Panc1 (cell line): ENCODE results near the gene COL13A1. TPM values are rescaled to one million over a fixed set of nuclear protein-coding genes. Genes with fewer than 3 reads are reported as not detected.

Experiments used
- ATAC-seq: fragments of 200-7000 bp; cut with Tn5 transposase; 2 replicates; pipeline ENCODE4 v1.9.1; 2020; ENCODE audit warnings: mild to moderate bottlenecking, moderate library complexity
- BruUV-seq: library from RNA; stranded (reverse); fragments of 400-500 nt; replicated peaks from 2 replicates; lab custom pipeline; 2021; lab: Mats Ljungman, UMichigan
- CTCF ChIA-PET: fragments of 300-600 bp; sonication (Branson Sonifier 250); formaldehyde crosslinking; loops from one replicate; lab custom pipeline; 2022; ENCODE audit warnings: antibody characterized with exemption; lab: Charles Lee
- POLR2A ChIA-PET: fragments of 300-600 bp; sonication (Branson Sonifier 250); formaldehyde crosslinking; loops from one replicate; lab custom pipeline; 2022; ENCODE audit warnings: antibody characterized with exemption; lab: Charles Lee
- DNase-seq: peaks from one replicate; pipeline ENCODE4 v3.0.0-alpha.2; 2010; ENCODE audit warnings: low read depth, low spot score
- H3K27ac ChIP-seq: 2 replicates; pipeline ENCODE4 v1.5.1; 2011; ENCODE audit warnings: mild to moderate bottlenecking, low read length, inconsistent platforms
- H3K27me3 ChIP-seq: fragments of 200-500 bp; sonication (Bioruptor generic); 2 replicates; pipeline ENCODE4 v1.6.0; 2014; ENCODE audit warnings: low read length, inconsistent platforms; ENCODE audit not compliant: control insufficient read depth, insufficient read depth
- H3K36me3 ChIP-seq: fragments of 200-500 bp; sonication (Bioruptor generic); 2 replicates; pipeline ENCODE4 v1.5.1; 2014; ENCODE audit warnings: inconsistent platforms, mild to moderate bottlenecking, low read length, moderate library complexity; ENCODE audit not compliant: control insufficient read depth, insufficient read depth
- H3K4me1 ChIP-seq: 2 replicates; pipeline ENCODE4 v1.5.1; 2011; ENCODE audit warnings: inconsistent platforms, mild to moderate bottlenecking, low read length, moderate library complexity; ENCODE audit not compliant: control insufficient read depth, insufficient read depth
- H3K4me3 ChIP-seq, 2 experiments: 2 replicates each; pipeline ENCODE4 v1.5.1; 2011 to 2012; ENCODE audit warnings: low read depth in 2 of 2, low read length in 2 of 2, mild to moderate bottlenecking in 2 of 2, inconsistent platforms in 1 of 2, moderate library complexity in 1 of 2
- H3K9me3 ChIP-seq: fragments of 200-500 bp; sonication (Bioruptor generic); 2 replicates; pipeline ENCODE4 v1.5.1; 2014; ENCODE audit warnings: low read depth, mild to moderate bottlenecking, inconsistent platforms, low read length, moderate library complexity; ENCODE audit not compliant: control insufficient read depth, insufficient read depth
- POLR2AphosphoS5 ChIP-seq: IDR thresholded peaks from 2 replicates; pipeline ENCODE4 v1.6.1; 2012; ENCODE audit warnings: mild to moderate bottlenecking, low read depth, low read length, moderate library complexity
- SIN3A ChIP-seq: IDR thresholded peaks from 2 replicates; pipeline ENCODE4 v1.6.1; 2012; ENCODE audit warnings: low read depth, mild to moderate bottlenecking, low read length, moderate library complexity, borderline replicate concordance; ENCODE audit not compliant: insufficient read depth
- TCF7L2 ChIP-seq: IDR thresholded peaks from 2 replicates; pipeline ENCODE4 v1.6.1; 2011; ENCODE audit warnings: mild to moderate bottlenecking, low read depth, low read length, inconsistent platforms
- in situ Hi-C: cut with HindIII; loops from 2 replicates; pipeline ENCODE4 v1.10.0; 2016; ENCODE audit warnings: low sequenced_read_pairs, low pct_unique_long_range_greater_than_20kb
- intact Hi-C: fragments of 100-400 bp; cut with micrococcal nuclease; formaldehyde crosslinking; loops from one replicate; pipeline ENCODE4 v1.10.0; 2022; ENCODE audit not compliant: unreplicated experiment
- total RNA-seq: library from RNA; stranded (reverse); gene quantifications from one replicate; pipeline ENCODE4 v1.2.1, GENCODE V29; 2021; ENCODE audit not compliant: unreplicated experiment
- TF ChIP-seq, protein P1 (sequence below): fragments of 450-650 bp; IDR thresholded peaks from 2 replicates; pipeline ENCODE4 v1.5.1; 2017; ENCODE audit warnings: mild to moderate bottlenecking
- TF ChIP-seq, protein P2 (sequence below), 2 experiments: IDR thresholded peaks; 2 replicates each; pipeline ENCODE4 v1.6.1; 2011 to 2012; ENCODE audit warnings: low read depth in 2 of 2, control low read depth in 1 of 2, low read length in 1 of 2, mild to moderate bottlenecking in 1 of 2, moderate library complexity in 1 of 2; ENCODE audit not compliant: insufficient read depth in 1 of 2

Gene COL13A1
- total RNA-seq, 1 experiment from 2014 or later = 1.0 TPM

DNA sequence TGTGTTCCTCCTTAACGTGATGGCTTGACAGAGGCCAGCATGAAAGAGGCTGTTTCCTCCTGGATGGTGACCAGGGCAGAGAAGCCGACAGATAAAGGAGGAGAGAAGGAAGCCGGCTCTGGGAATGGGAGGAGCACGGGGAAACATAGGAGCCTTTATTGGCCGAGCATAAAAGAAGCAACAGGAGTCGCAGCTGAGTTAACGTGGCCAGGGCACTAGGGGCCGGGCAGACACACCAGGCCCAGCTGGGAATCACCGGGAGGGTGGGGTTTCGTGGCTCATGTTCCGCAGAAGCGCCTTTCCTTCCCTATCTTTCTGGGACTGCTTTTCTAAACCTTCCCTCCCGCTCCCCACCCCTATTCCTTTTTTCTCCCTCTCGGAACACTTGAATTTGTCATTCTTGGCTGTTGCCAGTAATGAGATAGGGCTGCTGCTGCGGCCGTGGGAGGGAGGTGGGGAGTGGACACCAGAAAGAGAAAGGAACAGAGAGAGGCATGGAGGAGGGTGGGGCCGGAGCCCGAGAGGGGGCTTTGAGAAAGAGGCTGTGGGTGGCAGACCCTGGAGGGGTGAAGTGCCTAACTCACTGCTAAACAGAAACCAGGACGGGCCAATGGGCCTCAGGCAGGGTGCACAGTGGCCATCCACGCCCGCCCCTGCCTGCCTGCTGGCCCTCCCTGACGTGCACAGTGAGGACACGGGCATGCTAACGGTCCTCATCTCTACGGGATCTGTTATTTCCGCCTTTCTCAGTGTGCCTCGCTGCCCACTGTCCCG, 65.2 kb downstream of the COL13A1 start:
- TF ChIP-seq SIN3A (no peak), TCF7L2 (no peak), POLR2AphosphoS5 (no peak)
- TF ChIP-seq, protein P1, sequence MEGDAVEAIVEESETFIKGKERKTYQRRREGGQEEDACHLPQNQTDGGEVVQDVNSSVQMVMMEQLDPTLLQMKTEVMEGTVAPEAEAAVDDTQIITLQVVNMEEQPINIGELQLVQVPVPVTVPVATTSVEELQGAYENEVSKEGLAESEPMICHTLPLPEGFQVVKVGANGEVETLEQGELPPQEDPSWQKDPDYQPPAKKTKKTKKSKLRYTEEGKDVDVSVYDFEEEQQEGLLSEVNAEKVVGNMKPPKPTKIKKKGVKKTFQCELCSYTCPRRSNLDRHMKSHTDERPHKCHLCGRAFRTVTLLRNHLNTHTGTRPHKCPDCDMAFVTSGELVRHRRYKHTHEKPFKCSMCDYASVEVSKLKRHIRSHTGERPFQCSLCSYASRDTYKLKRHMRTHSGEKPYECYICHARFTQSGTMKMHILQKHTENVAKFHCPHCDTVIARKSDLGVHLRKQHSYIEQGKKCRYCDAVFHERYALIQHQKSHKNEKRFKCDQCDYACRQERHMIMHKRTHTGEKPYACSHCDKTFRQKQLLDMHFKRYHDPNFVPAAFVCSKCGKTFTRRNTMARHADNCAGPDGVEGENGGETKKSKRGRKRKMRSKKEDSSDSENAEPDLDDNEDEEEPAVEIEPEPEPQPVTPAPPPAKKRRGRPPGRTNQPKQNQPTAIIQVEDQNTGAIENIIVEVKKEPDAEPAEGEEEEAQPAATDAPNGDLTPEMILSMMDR = no peak
- TF ChIP-seq, protein P2, sequence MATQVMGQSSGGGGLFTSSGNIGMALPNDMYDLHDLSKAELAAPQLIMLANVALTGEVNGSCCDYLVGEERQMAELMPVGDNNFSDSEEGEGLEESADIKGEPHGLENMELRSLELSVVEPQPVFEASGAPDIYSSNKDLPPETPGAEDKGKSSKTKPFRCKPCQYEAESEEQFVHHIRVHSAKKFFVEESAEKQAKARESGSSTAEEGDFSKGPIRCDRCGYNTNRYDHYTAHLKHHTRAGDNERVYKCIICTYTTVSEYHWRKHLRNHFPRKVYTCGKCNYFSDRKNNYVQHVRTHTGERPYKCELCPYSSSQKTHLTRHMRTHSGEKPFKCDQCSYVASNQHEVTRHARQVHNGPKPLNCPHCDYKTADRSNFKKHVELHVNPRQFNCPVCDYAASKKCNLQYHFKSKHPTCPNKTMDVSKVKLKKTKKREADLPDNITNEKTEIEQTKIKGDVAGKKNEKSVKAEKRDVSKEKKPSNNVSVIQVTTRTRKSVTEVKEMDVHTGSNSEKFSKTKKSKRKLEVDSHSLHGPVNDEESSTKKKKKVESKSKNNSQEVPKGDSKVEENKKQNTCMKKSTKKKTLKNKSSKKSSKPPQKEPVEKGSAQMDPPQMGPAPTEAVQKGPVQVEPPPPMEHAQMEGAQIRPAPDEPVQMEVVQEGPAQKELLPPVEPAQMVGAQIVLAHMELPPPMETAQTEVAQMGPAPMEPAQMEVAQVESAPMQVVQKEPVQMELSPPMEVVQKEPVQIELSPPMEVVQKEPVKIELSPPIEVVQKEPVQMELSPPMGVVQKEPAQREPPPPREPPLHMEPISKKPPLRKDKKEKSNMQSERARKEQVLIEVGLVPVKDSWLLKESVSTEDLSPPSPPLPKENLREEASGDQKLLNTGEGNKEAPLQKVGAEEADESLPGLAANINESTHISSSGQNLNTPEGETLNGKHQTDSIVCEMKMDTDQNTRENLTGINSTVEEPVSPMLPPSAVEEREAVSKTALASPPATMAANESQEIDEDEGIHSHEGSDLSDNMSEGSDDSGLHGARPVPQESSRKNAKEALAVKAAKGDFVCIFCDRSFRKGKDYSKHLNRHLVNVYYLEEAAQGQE (IDR thresholded peaks at IDR 0.05; ENCODE audit: insufficient read depth in 1 of 2, low read depth in 2 of 2, low read length in 1 of 2) = no peak
- Histone ChIP-seq H3K27ac (no peak overlapping the region), H3K9me3 (no peaks in the 10 kb centered on the region), H3K4me1 (peaks cover 19% of the 10 kb centered on the region; the same call in 1 of the 2 replicates), H3K4me3 (no peak overlapping the region), H3K36me3 (no peaks in the 10 kb centered on the region), H3K27me3 (no peaks in the 10 kb centered on the region)
- no TSS peak for BruUV-seq
- intact Hi-C loops (no loop called here), in situ Hi-C loops (no loop called here)
- ATAC-seq = 0 out of 2 replicates have a peak, but pooled peaks have one; percentile 19
- POLR2A ChIA-PET = no interaction called here
- DNase-seq = no peak
- CTCF ChIA-PET = no interaction called here

DNA sequence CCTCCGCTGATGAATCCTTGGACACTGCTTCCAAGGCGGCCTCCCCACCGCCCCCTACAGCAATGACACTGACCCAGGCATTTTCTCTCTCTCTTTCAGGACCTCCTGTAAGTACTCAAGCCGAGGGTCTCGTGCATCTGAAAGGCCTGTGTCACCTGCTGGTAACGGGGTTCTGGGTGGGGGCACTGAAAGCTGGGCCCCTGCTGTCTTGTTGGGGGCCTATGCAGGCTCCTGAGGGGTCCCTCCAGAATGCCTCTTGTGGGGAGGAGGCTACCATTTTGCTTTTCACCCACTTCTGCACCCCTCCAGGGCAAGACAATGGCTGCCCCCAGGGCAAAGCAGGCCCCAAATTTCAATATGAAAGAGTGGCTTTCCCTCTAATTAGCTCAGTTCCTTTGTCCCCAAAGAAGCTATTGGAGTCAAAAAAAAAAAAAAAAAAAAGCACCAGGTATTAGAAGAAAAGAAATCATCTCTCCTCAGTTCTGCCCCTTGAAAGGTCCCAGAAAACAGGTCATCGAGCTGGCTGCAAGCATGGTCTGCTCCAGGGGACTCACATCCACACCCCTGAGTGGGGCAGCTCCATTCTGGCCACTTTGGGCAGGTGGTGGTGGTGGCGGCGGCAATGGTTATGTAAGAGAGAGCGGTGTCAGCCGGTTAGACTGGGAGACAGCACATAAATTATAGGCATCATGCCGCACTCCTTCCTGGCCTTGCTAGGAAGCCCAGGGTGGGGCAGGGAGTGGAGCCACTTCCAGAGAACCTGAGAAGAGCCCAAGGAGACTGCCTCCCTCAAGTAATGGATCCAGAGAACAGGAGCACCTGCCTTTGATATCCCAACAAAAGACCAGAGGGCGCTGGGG, 66.2 kb downstream of the COL13A1 start:
- H3K9me3 ChIP-seq = no peaks in the 10 kb centered on the region
- CTCF ChIA-PET = interaction anchor here (0.7 kb wide), 1 partner anchor 86 kb away, joined by 10 read pairs; no protein-coding TSS in a partner anchor
- no peaks in the 10 kb centered on the region for H3K36me3 ChIP-seq
- peaks cover 19% of the 10 kb centered on the region; the same call in 1 of the 2 replicates for H3K4me1 ChIP-seq
- POLR2A ChIA-PET = interaction anchor here (0.7 kb wide), 1 partner anchor 180 kb away, joined by 10 read pairs; no protein-coding TSS in a partner anchor
- H3K27ac ChIP-seq = no peak overlapping the region
- no peak overlapping the region for H3K4me3 ChIP-seq
- TF ChIP-seq POLR2AphosphoS5 = no peak
- TF ChIP-seq, protein P2 (IDR thresholded peaks at IDR 0.05; ENCODE audit: insufficient read depth in 1 of 2, low read depth in 2 of 2, low read length in 1 of 2) = no peak
- TF ChIP-seq, protein P1 = no peak
- in situ Hi-C loops (no loop called here), intact Hi-C loops (no loop called here)
- no peak for DNase-seq
- no peak for ATAC-seq
- no TSS peak for BruUV-seq
- no peaks in the 10 kb centered on the region for H3K27me3 ChIP-seq
